WTC11 (cell line): Measurements from ENCODE around the gene IL4R.

Source experiments
- CREB1 ChIP-seq: sonication (generic); formaldehyde crosslinking; IDR thresholded peaks from 2 replicates; pipeline ENCODE4 v1.8.0; 2023; ENCODE audit warnings: mild to moderate bottlenecking, missing genetic modification reagents
- CREM ChIP-seq: sonication (generic); formaldehyde crosslinking; IDR thresholded peaks from 2 replicates; pipeline ENCODE4 v1.8.1; 2022; ENCODE audit warnings: mild to moderate bottlenecking, missing genetic modification reagents, moderate library complexity
- CTCF ChIP-seq: fragments of 200-600 bp; IDR thresholded peaks from 2 replicates; pipeline ENCODE4 v1.8.0; 2022; ENCODE audit warnings: antibody characterized with exemption
- E2F5 ChIP-seq: sonication (generic); formaldehyde crosslinking; IDR thresholded peaks from 2 replicates; pipeline ENCODE4 v1.8.1; 2022; ENCODE audit warnings: mild to moderate bottlenecking, moderate library complexity, missing genetic modification reagents
- ETV6 ChIP-seq: sonication (generic); formaldehyde crosslinking; IDR thresholded peaks from 2 replicates; pipeline ENCODE4 v1.8.1; 2022; ENCODE audit warnings: mild to moderate bottlenecking, missing genetic modification reagents
- GTF2I ChIP-seq: fragments of 250-450 bp; sonication (Bioruptor Pico); conservative IDR thresholded peaks from 2 replicates; pipeline ENCODE4 v1.4.0; 2021; ENCODE audit warnings: mild to moderate bottlenecking
- HMGA2 ChIP-seq: fragments of 250-450 bp; sonication (Bioruptor Pico); IDR thresholded peaks from 2 replicates; pipeline ENCODE4 v1.4.0; 2021; ENCODE audit warnings: mild to moderate bottlenecking, moderate library complexity
- HMGXB4 ChIP-seq: sonication (generic); formaldehyde crosslinking; IDR thresholded peaks from 2 replicates; pipeline ENCODE4 v1.8.1; 2023; ENCODE audit warnings: mild to moderate bottlenecking, moderate library complexity, missing genetic modification reagents
- IRF1 ChIP-seq: sonication (generic); formaldehyde crosslinking; IDR thresholded peaks from 2 replicates; pipeline ENCODE4 v1.8.0; 2023; ENCODE audit warnings: missing genetic modification reagents
- MAX ChIP-seq: sonication (generic); formaldehyde crosslinking; IDR thresholded peaks from 2 replicates; pipeline ENCODE4 v1.8.0; 2022; ENCODE audit warnings: mild to moderate bottlenecking, missing genetic modification reagents
- NR3C1 ChIP-seq: sonication (generic); formaldehyde crosslinking; conservative IDR thresholded peaks from 2 replicates; pipeline ENCODE4 v1.8.1; 2023; ENCODE audit warnings: low read depth, mild to moderate bottlenecking, missing genetic modification reagents
- PRDM15 ChIP-seq: sonication (generic); formaldehyde crosslinking; IDR thresholded peaks from 2 replicates; pipeline ENCODE4 v1.8.0; 2022; ENCODE audit warnings: missing genetic modification reagents
- ZNF121 ChIP-seq: sonication (generic); formaldehyde crosslinking; IDR thresholded peaks from 2 replicates; pipeline ENCODE4 v1.8.0; 2023; ENCODE audit warnings: missing genetic modification reagents
- ZNF423 ChIP-seq: fragments of 250-450 bp; sonication (Bioruptor Pico); IDR thresholded peaks from 2 replicates; pipeline ENCODE4 v2.1.2; 2022; ENCODE audit warnings: mild to moderate bottlenecking, moderate library complexity

- TF ChIP-seq CTCF (no peak), HMGA2 (CRISPR knock-in tag) (no peak), HMGXB4 (CRISPR knock-in tag) (no peak), NR3C1 (CRISPR knock-in tag) (no peak), CREB1 (CRISPR knock-in tag) (no peak), ZNF423 (CRISPR knock-in tag) (no peak), PRDM15 (CRISPR knock-in tag) (no peak), GTF2I (CRISPR knock-in tag) (no peak), E2F5 (CRISPR knock-in tag) (no peak), MAX (CRISPR knock-in tag) (no peak), CREM (CRISPR knock-in tag) (no peak), IRF1 (CRISPR knock-in tag) (no peak), ETV6 (no peak), ZNF121 (CRISPR knock-in tag) (no peak)
Observed at GRCh38 chr16:27399969-27400368, 86.2 kb downstream of the IL4R start.
